Nucleus accumbens (tissue), 56 donors: Measurements from ENCODE around the gene NEMP1.
"Not testable (repeated sequence)": the region's sequence is repeated elsewhere in the genome, so short reads cannot be mapped to it uniquely, and the experiment has no call there.

ENCODE experiments used
- DNase-seq, 56 donors: peaks; one replicate each; lab custom pipeline; 2025; lab: John Stamatoyannopoulos, UW

NEMP1 gene

GRCh38 chr12:57078519-57079404, at the start of gene NEMP1:
Gene NEMP1 (minus strand): TSS chr12:57078791. CDS start chr12:57078745, 46 bp downstream.
- DNase-seq, result peak; percentile 54 to 100 (median 98)

- peak in 53 of 56 donors; percentile 45 to 89 (median 79) for DNase-seq
These were observed 49.3 kb upstream of the NEMP1 start, which contains the start of gene LRP1 for GRCh38 chr12:57127726-57128518. Gene LRP1 (plus strand): TSS chr12:57128483. CDS start chr12:57128965, 482 bp downstream.

GRCh38 chr12:57127101-57127725, 48.6 kb upstream of the NEMP1 start:
- DNase-seq, result peak in 26 of 56 donors; percentile 18 to 63 (median 35)

GRCh38 chr12:57126561-57126960, 48.0 kb upstream of the NEMP1 start:
- no peak for DNase-seq

GRCh38 chr12:57126061-57126460, 47.5 kb upstream of the NEMP1 start:
- no peak for DNase-seq

GRCh38 chr12:57124261-57124877, 45.8 kb upstream of the NEMP1 start:
- DNase-seq, result peak in 50 of 56 donors; percentile 10 to 89 (median 52)

- DNase-seq, result no peak
These were observed 45.2 kb upstream of the NEMP1 start for GRCh38 chr12:57123813-57124212.

GRCh38 chr12:57120718-57121117, 42.1 kb upstream of the NEMP1 start:
- DNase-seq, result not testable (repeated sequence)

- DNase-seq, result no peak
These were observed 40.9 kb upstream of the NEMP1 start for GRCh38 chr12:57119294-57120085.

- DNase-seq, result no peak
These were observed 40.2 kb upstream of the NEMP1 start for GRCh38 chr12:57118711-57119271.

- DNase-seq, result no peak
These were observed 38.1 kb upstream of the NEMP1 start for GRCh38 chr12:57116580-57117281.

- DNase-seq, result peak in 1 of 56 donors; percentile 75
These were observed 34.1 kb upstream of the NEMP1 start for GRCh38 chr12:57112492-57113294.

GRCh38 chr12:57111031-57111734, 32.6 kb upstream of the NEMP1 start, which contains the start of gene STAT6:
Gene STAT6 (minus strand): TSS chr12:57111362. CDS start chr12:57108278, 3,084 bp downstream.
- peak in 39 of 56 donors; percentile 21 to 73 (median 48) for DNase-seq

- peak in 22 of 56 donors; percentile 8 to 70 (median 44) for DNase-seq
These were observed 31.8 kb upstream of the NEMP1 start for GRCh38 chr12:57110104-57111030.
